ENCODE measurements around the gene TANC1.

The TANC1 gene

DNA sequence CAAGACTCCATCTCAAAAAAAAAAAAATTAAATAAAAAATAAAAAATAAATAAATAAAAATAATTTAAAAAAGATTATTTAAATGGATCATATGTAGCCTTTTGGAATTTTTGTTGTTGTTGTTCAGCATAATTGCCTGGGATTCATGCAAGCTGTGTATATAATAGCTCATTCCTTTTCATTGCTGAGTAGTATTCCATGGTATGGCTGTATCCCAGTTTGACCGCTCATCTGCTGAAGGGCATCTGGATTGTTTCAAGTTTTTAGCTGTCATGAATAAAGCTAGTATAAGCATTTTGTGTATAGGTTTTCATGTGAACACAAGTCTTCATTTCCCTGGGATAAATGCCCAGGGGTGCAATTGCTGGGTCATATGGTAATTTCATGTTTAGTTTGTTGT, 6.4 kb upstream of the TANC1 start:
- DNase-seq (ENCODE audit: low spot score): no peak

DNA sequence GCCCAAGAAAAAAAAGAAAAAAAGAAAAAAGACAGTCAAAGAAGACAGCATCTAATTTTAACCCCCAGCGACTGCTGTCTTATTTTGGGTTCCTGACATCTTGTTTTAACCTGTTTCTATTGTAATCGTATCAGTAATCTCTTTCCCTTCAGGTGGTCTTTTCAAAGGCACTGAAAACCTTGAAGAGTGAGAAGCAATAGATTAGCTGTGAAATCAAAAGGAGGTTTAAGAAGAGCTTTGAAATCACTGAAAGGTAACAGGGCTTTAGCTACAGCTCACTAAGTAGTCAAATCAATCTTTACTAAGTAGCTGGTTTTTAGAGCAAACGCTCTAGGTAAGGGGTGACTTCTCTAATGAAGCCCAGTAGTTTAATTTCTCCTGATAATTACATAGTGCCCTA, 5.4 kb upstream of the TANC1 start:
- no peak for DNase-seq (ENCODE audit: low spot score)

DNA sequence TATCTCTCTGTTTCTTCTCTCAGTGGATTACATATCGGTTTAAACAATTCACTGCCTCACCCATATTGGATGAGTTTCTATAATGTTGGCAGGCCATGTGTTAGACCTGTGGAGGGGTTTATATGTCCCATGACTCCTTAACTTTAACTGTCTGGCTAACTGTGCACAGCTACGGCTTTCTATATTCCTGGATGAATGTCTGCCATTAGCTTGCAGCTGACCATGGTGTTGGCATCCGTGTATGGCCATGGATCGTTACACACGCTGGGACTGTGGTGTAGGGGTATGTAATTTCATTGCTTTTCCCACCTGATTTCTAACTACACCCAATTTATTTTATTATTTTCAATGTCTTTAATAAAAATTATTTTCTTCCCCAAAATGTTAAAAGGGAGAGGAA, 3.3 kb upstream of the TANC1 start:
- DNase-seq (ENCODE audit: low spot score): no peak

DNA sequence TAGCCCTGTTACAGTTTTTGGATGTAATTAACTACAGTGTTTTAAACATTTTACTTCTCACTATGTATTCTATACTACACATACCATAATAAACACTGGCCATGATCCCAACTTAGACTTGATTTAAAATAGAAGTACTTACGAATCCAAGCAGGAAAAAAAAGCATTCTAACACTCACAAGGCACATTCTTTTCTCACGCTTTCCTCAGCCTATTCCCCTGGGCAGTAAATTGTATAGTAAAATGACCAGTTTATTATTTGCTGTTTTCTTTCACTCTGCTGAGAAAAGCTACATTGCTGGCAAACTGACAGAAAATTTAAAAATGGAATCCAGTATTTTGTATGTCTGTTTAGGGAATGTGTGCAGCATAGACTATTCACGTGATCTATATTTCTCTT, 2.8 kb upstream of the TANC1 start:
- DNase-seq (ENCODE audit: low spot score): no peak

DNA sequence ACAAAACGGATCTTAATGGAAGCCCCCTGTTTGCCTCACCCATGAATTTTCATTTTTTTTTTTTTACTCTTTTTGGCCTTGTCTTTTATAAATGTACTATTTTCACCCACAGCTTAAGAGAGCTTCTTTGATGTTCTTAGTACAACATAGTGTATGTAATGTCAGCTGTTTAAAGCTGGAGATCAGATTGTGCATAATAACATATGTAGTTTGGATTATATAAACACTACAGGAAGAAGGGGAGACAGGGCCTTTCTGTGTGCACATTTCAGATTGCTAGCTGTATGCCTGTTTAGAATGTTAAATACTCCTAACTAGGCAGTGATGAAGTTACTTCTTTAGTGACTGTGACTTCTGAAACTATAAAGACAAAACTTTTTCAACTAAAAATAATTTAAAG, 2.1 kb upstream of the TANC1 start:
- no peak for DNase-seq (ENCODE audit: low spot score)

DNA sequence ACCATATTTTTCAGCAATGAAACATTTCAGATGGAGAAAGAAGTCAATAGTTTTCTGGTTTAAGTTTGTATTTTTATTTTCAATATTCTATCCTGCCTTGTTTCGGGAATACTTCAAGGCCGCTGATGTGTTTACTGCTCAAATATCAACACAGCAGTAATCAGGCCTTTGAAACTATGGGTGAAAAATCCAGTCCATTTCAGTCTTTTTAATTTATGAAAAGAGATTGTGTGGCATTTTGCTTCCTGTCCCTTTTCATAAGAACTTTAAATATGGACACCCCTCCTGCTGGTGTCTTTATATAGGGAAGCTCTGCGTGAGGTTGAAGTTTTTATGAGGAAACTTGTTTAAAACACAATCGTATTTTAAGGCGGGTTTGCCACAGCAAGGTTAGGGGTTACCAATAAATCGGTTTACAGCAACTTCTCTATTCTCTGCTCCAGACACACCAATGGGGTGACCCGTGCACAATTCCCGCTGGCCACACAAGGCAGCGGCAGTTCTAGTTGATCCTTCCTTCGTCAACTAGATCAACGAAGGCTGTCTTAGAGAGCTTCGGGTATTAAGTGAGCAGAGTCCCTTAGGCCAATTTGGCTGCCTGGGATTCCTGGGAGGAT, 1.2 kb upstream of the TANC1 start:
- no peak for DNase-seq (ENCODE audit: low spot score)

DNA sequence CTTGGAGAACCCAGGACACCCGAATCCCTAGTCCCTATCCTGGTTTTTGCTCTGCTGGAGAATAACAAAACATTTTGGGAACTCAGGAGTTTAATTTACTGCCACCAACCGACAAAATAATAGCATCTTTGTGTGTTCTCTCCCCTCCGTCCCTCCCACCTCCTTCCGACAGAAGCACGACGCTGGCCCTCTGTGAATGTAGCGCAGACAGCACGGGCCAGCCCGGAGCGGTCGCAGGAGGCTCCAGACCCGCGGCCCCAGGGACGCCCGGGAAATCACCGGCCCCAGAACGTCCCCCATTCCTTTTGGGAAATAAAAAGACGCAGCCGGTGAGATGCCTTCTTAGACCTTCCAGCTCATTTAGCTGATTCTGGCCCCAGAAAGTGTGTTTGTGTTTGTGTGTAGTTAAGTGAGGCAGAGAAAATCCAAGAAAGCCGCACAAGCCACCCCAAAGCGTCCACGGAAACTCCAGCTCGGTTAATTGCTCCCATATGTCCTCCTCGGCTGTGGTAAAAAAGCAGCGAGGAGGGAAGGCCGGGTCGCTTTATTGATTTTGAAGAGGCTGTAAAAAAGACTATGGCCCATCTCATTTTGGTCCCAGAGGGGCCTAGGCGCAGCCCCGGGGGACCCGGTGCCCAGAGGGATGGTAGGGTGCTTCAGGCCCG, 577 bp upstream of the TANC1 start:
- peak; percentile 83 for DNase-seq (ENCODE audit: low spot score)

DNA sequence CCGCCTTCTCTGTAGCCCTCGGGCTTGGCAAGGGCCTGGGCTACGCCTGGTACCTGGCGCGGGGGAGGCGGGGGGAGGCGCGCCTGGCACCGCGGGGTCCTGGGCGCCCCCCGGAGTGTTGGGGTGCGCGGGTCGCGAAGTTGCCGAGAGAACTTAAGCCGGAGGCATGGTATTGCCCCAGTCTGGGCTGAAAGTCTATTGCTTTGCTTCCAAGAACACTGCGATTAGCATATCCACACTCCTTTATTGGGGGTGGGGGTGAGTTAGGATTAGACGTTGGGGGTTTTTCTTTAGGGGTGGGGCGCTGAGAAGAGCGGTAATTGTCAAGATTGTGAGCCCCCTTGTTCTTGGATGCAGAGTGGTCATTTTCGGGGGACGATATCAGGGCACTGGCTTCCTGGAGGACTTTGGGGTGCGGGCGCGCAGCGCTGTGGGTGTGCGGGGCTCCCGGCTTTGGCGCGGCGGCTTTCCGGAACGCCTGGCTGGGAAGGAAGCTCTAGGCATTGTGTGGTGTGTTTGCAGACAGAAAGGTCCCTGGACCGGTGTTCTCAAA, 798 bp downstream of the TANC1 start:
- peak; percentile 21 for DNase-seq (ENCODE audit: low spot score)

DNA sequence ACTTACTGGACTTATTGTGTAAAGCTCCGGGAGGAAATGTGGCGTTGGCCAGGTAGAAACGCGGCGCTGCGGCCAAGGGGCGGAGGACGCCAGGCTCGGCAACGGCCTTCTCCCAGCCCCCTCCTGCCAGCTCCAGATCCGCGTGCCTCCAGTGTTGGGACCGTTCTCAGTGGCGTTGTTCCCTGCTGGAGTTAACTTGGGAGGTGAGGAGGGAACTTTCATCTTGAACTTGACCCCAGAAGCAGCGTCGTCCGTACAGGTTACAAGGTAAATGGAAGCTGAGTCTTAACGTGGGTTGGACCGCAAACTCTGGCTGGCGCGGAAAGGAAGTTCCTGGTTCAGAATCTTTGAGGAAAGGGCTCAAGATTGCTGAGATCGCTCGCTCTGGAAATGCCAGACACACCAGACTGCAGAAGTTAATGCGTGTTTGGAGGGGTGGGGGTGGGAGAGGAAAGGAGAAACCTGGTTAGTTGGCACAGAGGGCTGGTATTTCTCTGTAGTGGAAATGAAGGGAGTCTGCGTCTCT, 1.3 kb downstream of the TANC1 start:
- peak; percentile 50 for DNase-seq (ENCODE audit: low spot score)

DNA sequence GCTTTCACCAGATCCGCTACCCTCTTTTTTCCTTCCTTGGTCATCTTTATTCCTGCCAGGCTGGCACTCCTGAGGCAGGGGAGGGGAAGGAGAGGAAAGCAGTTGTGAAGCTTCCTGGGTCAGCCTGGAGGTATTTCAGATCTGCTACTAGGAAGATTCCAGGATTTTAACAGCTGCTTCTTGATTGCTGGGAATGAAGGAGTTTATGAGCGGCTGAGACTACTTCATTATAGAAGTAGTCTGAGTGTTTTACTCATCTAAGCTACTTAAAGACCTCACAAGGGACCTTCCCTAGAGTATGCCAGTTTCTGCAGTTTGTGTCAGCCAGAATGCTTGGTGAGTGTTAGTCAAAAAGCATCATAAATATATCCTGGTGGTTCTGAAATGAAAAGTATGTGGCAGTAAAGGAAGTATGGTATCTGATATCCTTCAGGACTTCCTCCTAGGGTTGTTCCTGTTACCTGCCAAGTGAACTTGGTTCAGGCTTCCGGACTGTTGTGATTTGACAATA, 1.9 kb downstream of the TANC1 start:
- no peak for DNase-seq (ENCODE audit: low spot score)

DNA sequence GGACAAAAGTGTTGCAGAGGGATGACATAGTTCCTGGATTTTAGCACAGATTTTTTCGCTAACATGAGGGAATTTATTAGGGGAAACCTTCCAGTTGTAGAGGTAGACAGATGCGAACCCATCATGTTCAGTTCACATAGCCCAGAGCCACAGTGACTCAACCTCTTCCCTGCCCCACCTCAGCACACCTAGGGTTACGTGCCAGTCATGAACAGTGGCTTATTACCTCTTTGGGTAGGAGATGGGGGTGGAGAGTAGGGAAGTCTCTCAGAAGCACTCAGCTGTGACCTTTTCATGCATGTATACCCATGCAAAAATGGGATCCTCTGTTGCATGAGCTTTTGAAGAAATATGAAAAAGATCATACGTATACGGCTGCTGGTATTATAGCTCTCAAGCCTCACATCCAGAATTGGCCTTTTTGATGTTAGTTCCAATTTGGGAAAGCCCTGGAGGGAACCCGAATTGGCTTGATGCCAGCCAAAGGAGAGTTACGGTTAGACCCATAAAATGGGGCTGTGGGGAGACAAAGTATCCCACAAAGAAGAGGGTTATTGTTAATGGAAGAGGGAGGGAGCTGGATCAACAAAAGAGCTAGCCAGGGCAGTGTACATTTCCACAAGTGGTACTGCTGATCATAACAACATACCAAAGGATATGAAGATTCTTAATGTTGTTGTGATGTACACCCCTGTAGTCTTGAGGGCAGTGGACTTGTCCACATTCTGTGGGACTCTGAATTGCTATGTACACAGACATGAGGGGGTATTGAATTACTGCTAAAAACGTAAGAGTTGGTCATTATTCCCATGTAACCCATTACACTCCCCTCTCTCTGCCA, 4.9 kb downstream of the TANC1 start:
- DNase-seq (ENCODE audit: low spot score): peak; percentile 90

DNA sequence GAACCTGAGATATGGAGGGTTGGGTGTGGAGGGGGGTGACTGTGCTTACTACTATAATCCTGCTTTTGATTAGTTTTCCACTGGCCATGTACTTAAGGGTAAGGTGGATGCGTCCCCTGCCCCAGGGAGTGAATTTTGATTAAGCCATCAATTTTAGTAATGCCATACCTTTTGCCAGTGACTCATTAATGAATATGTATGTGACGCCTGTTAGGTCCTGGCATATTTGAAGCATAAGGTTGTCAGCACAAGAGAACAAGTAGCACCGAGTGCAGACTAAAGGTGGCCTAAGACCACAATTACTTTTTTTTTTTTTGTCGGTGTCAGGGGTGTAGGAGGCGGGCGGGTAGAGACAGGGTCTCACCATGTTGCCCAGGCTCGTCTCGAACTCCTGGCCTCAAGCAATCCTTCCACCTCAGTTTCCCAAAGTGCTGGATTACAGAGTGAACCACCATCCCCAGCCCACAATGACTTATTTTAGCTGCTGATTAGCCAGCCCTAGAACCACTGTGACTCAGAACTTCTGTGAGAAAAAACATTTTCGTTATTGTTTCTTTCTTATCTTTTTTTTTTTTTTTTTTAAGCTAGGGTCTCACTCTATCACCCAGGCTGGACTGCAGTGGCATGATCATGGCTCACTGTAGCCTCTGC, 7.0 kb downstream of the TANC1 start:
- no peak for DNase-seq (ENCODE audit: low spot score)

DNA sequence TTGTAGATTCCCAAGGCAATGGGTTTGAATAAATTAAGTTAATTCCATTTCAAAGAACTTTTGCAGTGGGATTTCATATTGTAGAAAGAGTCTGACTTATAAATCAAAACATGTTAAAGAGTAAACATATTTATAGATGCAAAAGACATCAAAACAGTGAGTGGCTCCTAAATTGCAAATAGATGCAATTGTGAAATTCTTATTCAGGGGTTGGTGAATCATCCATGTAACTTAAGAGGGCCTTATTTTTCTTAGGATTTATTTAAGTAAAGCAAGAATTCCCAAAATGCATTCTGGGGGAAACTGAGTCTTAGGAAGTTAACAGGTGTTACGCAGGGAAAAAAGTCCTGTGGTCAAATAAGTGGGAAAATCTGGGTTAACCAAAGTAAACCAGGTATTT, 11.3 kb downstream of the TANC1 start:
- DNase-seq (ENCODE audit: low spot score): no peak

DNA sequence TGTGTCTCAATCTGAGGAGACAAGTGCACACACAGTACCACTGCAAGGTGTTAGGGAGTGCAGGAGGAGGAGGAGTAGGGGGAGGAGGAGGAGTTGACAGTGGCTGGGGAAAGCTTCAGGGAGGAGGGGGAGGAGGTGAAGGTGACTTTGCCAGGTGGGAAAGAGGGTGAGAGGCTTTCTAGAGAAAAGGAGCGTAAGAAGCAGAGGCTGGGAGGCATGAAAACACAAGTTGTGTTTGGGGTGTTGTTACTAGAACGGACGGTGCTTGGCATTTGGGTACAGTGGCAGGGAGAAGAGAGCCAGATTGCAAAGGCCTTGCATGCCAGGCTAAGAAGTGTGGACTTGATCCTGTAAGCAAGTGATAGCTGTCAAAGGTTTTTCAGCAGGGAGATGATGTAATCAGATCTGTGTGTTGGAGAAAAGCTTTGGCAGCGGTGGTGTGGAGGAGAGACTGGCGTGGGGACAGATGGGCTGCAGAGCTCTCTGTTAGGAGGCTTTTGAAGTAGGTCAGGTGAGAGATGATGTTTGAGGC, 16.2 kb downstream of the TANC1 start:
- DNase-seq (ENCODE audit: low spot score): peak; percentile 28

DNA sequence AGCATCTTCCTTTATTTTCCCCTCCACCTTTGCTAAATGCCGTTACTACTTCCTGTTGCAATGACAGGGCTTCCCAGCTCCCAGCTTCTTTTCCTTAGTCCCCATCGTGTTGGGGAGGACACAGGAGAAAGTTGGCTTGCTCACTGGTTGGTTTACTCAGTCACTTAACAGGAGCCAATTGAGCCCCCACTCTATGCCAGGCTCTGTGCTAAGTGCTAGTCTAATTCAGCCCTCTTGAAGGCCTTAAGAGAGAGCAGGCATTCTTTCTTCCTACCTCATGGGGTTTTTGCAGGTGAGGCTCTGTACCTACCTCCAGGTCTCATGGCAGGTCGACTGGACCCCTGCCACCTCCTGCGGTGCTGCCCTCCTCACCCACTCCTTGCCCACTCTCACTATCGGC, 20.1 kb downstream of the TANC1 start:
- DNase-seq (ENCODE audit: low spot score): no peak

DNA sequence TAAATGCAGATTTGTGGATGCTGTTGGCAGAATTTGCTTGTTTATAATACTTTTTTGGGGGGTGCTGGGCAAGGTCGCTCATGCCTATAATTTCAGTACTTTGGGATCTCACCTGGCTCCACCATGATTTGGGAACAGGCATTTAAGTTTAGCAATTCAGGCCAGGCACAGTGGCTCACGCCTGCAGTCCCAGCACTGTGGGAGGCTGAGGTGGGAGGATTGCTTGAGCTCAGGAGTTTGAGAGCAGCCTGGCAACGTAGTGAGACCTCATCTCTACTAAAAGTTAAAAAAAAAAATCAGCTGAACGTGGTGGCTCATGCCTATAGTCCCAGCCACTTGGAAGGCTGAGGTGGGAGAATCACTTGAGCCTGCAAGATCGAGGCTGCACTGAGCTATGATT, 20.7 kb downstream of the TANC1 start:
- no peak for DNase-seq (ENCODE audit: low spot score)

DNA sequence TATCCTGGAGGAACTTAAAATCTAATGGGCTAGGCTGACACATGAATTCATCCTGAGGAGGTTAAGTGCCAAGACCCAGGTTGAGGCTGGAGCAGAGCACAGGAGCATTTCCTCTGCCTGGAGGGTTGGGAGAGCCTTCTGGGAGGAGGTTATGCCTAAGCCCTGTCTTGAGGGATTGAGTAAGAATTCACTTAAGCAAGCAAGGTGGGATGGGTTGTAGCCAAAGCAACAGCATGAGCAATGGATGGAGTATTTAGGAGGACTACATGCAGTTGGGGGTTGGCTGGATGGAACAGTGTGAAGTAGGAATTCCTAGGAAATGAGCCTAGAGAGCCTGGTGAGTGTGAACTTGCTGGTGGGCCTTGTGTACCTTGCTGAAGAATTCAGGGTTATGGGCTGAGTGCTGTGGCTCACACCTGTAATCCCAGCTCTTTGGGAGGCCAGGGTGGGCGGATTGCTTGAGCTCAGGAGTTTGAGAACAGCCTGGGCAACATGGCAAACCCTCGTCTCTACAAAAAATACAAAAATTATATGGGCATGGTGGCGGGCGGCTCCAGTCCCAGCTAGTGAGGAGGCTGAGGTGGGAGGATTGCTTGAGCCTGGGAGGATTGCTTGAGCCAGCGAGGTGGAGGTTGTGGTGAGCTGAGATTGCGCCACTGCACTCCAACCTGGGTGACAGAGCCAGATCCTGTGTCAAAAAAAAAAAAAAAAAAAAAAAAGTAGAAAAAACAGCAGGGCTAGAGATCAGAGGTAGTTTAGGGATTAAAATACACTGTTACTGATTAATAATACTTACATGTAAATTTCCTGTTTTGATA, 22.2 kb downstream of the TANC1 start:
- no peak for DNase-seq (ENCODE audit: low spot score)

DNA sequence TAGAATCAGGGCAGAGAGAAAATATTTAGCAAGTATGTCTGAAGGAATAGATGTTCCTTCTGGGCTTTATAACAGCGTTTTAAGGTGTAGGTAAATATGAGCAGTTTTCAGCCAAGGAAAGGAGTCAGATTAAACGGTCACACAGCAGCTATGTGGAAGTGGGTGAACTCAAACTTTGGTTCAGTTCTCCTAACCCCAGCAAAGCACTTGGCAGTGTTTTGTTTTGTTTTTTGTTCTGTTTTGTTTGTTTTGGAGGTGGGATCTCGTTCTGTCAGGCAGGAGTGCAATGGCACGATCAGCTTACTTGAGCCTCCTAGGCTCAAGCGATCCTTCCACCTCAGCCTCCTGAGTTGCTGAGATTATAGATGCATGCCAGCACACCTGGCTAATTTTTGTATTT, 24.6 kb downstream of the TANC1 start:
- DNase-seq (ENCODE audit: low spot score): no peak

DNA sequence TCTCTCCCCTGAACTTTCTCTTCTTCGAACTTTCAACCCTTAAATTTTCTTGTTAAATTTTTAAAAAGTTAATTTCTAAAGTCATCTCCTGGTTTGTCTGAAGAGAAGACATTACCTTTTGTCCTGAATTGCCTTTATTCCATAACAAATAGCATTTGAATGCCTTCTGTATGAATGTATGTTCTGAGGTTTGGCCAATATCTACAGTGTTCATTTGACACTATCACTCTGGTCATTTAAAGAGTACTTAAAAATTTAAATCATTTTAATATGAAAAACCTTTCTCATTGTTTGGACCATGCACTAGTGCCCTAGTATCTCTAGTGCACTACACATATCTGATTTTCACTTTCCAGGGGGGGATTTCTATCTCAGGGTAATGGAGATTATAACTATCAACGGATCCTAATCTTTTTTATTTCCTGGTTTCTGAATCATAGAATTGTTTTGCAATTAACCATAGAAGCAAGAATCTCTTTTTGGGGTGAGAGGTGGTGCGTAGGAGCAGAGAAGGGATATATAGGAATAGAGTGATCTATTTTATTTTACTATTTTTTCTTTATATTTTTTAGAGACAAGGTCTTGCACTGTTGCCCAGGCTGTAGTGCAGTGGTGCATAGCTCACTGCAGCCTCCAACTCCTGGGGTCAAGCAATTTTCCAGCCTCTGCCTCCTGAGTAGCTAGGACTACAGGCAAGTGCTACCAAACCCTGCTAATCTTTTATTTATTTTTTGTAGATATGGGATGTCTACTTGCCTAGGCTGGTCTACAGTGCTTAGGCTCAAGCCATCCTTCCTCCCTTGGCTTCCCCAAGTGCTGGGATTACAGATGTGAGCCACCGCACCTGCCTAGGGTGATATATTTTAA, 25.5 kb downstream of the TANC1 start:
- DNase-seq (ENCODE audit: low spot score): no peak
